Liver (tissue), 9 donors: ENCODE results near the gene SERPINA3. TPM values are rescaled to one million over a fixed set of nuclear protein-coding genes. Genes with fewer than 3 reads are reported as not detected.
A peak's percentile ranks its signal among the peaks of the same experiment; 100 is the strongest.

Source experiments
- DNase-seq: peaks from one replicate; pipeline ENCODE4 v3.0.0-alpha.2; 2017; ENCODE audit warnings: low spot score
- H3K27ac ChIP-seq, 2 donors: one replicate each; pipeline ENCODE4 v1.7.0; 2013; ENCODE audit warnings: inconsistent platforms in 2 of 2, low read length in 2 of 2, control low read depth in 1 of 2, low read depth in 1 of 2, mild to moderate bottlenecking in 1 of 2
- H3K27me3 ChIP-seq, 4 donors: one replicate each; pipeline versions ENCODE4 v1.6.1 to v1.7.0; 2013; ENCODE audit warnings: low read length in 3 of 4, inconsistent platforms in 1 of 4, mild to moderate bottlenecking in 1 of 4, moderate library complexity in 1 of 4; ENCODE audit not compliant: control insufficient read depth in 4 of 4, insufficient read depth in 4 of 4
- H3K36me3 ChIP-seq, 4 donors: one replicate each; pipeline versions ENCODE4 v1.6.1 to v1.7.0; 2013; ENCODE audit warnings: low read length in 3 of 4, mild to moderate bottlenecking in 3 of 4, low read depth in 1 of 4, moderate library complexity in 1 of 4; ENCODE audit not compliant: control insufficient read depth in 4 of 4, insufficient read depth in 3 of 4
- H3K4me1 ChIP-seq, 4 donors: one replicate each; pipeline versions ENCODE4 v1.6.1 to v1.7.0; 2013; ENCODE audit warnings: low read length in 3 of 4, mild to moderate bottlenecking in 3 of 4, moderate library complexity in 1 of 4; ENCODE audit not compliant: control insufficient read depth in 4 of 4, insufficient read depth in 4 of 4
- H3K4me3 ChIP-seq, 3 donors: one replicate each; pipeline versions ENCODE4 v1.6.1 to v1.7.0; 2013; ENCODE audit warnings: low read length in 3 of 3, control low read depth in 1 of 3, low read depth in 1 of 3, mild to moderate bottlenecking in 1 of 3
- H3K9ac ChIP-seq, 2 donors: one replicate each; pipeline ENCODE4 v1.7.0; 2013; ENCODE audit warnings: low read length in 2 of 2, mild to moderate bottlenecking in 2 of 2, moderate library complexity in 2 of 2, control low read depth in 1 of 2, low read depth in 1 of 2
- H3K9me3 ChIP-seq, 4 donors: one replicate each; pipeline versions ENCODE4 v1.6.1 to v1.7.0; 2013; ENCODE audit warnings: low read length in 3 of 4; ENCODE audit not compliant: control insufficient read depth in 4 of 4
- ATF3 ChIP-seq: IDR thresholded peaks from 2 replicates; pipeline ENCODE4 v1.6.1; 2016; ENCODE audit warnings: antibody characterized with exemption
- CTCF ChIP-seq: fragments of 150-350 bp; IDR thresholded peaks from 2 replicates; pipeline ENCODE4 v1.5.1; 2017; ENCODE audit warnings: improper control_type of control experiment, low read depth, low read length; ENCODE audit not compliant: missing input control
- EGR1 ChIP-seq, 2 donors: IDR thresholded peaks; 2 replicates each; pipeline ENCODE4 v1.6.1; 2016 to 2018; ENCODE audit warnings: antibody characterized with exemption in 2 of 2, low read depth in 2 of 2
- FOXA1 ChIP-seq: IDR thresholded peaks from 2 replicates; pipeline ENCODE4 v1.6.1; 2016; ENCODE audit warnings: antibody characterized with exemption
- FOXA2 ChIP-seq: IDR thresholded peaks from 2 replicates; pipeline ENCODE4 v1.6.1; 2016; ENCODE audit warnings: antibody characterized with exemption
- GABPA ChIP-seq, 2 donors: IDR thresholded peaks in 1 of 2; conservative IDR thresholded peaks in 1 of 2; 2 replicates each; pipeline ENCODE4 v1.6.1; 2016; ENCODE audit warnings: antibody characterized with exemption in 2 of 2, mild to moderate bottlenecking in 1 of 2, moderate library complexity in 1 of 2
- HNF4A ChIP-seq, 2 donors: conservative IDR thresholded peaks; 2 replicates each; pipeline ENCODE4 v1.6.1; 2016; ENCODE audit warnings: antibody characterized with exemption in 2 of 2, mild to moderate bottlenecking in 2 of 2
- HNF4G ChIP-seq: IDR thresholded peaks from 2 replicates; pipeline ENCODE4 v1.6.1; 2016; ENCODE audit warnings: antibody characterized with exemption
- JUND ChIP-seq, 2 donors: IDR thresholded peaks; 2 replicates each; pipeline ENCODE4 v1.6.1; 2016; ENCODE audit warnings: antibody characterized with exemption in 2 of 2
- NR2F2 ChIP-seq: IDR thresholded peaks from 2 replicates; pipeline ENCODE4 v1.6.1; 2016; ENCODE audit warnings: antibody characterized with exemption
- RAD21 ChIP-seq, 2 donors: IDR thresholded peaks; 2 replicates each; pipeline ENCODE4 v1.6.1; 2016; ENCODE audit warnings: antibody characterized with exemption in 2 of 2, mild to moderate bottlenecking in 2 of 2
- RXRA ChIP-seq, 2 donors: IDR thresholded peaks; 2 replicates each; pipeline ENCODE4 v1.6.1; 2017 to 2018; ENCODE audit warnings: antibody characterized with exemption in 2 of 2, mild to moderate bottlenecking in 1 of 2
- SP1 ChIP-seq: IDR thresholded peaks from 2 replicates; pipeline ENCODE4 v1.6.1; 2018; ENCODE audit warnings: antibody characterized with exemption, mild to moderate bottlenecking
- TAF1 ChIP-seq: conservative IDR thresholded peaks from 2 replicates; pipeline ENCODE4 v1.6.1; 2016; ENCODE audit warnings: antibody characterized with exemption, mild to moderate bottlenecking
- YY1 ChIP-seq: IDR thresholded peaks from 2 replicates; pipeline ENCODE4 v1.6.1; 2016; ENCODE audit warnings: antibody characterized with exemption, mild to moderate bottlenecking
- ZBTB33 ChIP-seq: IDR thresholded peaks from 2 replicates; pipeline ENCODE4 v1.6.1; 2016; ENCODE audit warnings: antibody characterized with exemption
- WGBS: extraction: QIAGEN DNeasy Blood & Tissue Kit; methylation state at CpG from one replicate; pipeline ENCODE4 v1.1.7; 2013; 5-methylcytosine and 5-hydroxymethylcytosine counted together
- polyA plus RNA-seq, 2 donors: library from polyadenylated mRNA; stranded (reverse) in 1 of 2; unstranded in 1 of 2; fragments of 200-250 nt in 1 of 2; fragments of >200 nt in 1 of 2; fragmentation: Nextera tagmentation in 1 of 2; extraction: Ambion mirVana in 1 of 2; gene quantifications; one replicate each; pipeline versions ENCODE4 v1.2.1 to v1.2.3, GENCODE V29; 2013 to 2015
- total RNA-seq, 2 donors: library from RNA; depleted of rRNA; stranded (reverse); fragments of >200 nt; gene quantifications; one replicate each; pipeline ENCODE4 v1.2.3, GENCODE V29; 2014
- TF ChIP-seq, protein P1 (sequence below): IDR thresholded peaks from 2 replicates; pipeline ENCODE4 v1.6.1; 2016; ENCODE audit warnings: antibody characterized with exemption, mild to moderate bottlenecking
- donor health status: healthy.
- donor health status: healthy.
- donor health status: healthy.
- donor health status: healthy.
- donor health status: healthy.

Gene SERPINA3
- total and polyA plus RNA-seq, 4 donors = 2,087 to 17,984 (median 13,009) TPM

- H3K4me3 ChIP-seq = no peak overlapping the region
- no peak overlapping the region for H3K27ac ChIP-seq
- DNase-seq = no peak
- H3K27me3 ChIP-seq = no peaks in the 10 kb centered on the region
- no peaks in the 10 kb centered on the region for H3K9me3 ChIP-seq
- TF ChIP-seq NR2F2 (no peak), GABPA (IDR thresholded peaks at IDR 0.05 in 1 of 2, conservative IDR thresholded peaks at IDR 0.05 in 1 of 2) (no peak), TAF1 (no peak), ATF3 (no peak), HNF4G (no peak), EGR1 (IDR thresholded peaks at IDR 0.05; ENCODE audit: low read depth in 2 of 2) (no peak), HNF4A (conservative IDR thresholded peaks at IDR 0.05) (no peak), RXRA (IDR thresholded peaks at IDR 0.05) (no peak), YY1 (no peak), ZBTB33 (no peak), RAD21 (IDR thresholded peaks at IDR 0.05) (no peak), FOXA2 (no peak), FOXA1 (no peak), SP1 (no peak)
- TF ChIP-seq, protein P1, sequence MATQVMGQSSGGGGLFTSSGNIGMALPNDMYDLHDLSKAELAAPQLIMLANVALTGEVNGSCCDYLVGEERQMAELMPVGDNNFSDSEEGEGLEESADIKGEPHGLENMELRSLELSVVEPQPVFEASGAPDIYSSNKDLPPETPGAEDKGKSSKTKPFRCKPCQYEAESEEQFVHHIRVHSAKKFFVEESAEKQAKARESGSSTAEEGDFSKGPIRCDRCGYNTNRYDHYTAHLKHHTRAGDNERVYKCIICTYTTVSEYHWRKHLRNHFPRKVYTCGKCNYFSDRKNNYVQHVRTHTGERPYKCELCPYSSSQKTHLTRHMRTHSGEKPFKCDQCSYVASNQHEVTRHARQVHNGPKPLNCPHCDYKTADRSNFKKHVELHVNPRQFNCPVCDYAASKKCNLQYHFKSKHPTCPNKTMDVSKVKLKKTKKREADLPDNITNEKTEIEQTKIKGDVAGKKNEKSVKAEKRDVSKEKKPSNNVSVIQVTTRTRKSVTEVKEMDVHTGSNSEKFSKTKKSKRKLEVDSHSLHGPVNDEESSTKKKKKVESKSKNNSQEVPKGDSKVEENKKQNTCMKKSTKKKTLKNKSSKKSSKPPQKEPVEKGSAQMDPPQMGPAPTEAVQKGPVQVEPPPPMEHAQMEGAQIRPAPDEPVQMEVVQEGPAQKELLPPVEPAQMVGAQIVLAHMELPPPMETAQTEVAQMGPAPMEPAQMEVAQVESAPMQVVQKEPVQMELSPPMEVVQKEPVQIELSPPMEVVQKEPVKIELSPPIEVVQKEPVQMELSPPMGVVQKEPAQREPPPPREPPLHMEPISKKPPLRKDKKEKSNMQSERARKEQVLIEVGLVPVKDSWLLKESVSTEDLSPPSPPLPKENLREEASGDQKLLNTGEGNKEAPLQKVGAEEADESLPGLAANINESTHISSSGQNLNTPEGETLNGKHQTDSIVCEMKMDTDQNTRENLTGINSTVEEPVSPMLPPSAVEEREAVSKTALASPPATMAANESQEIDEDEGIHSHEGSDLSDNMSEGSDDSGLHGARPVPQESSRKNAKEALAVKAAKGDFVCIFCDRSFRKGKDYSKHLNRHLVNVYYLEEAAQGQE = no peak
- WGBS = 92% methylated on average over 8 of the region's 8 CpGs
- peaks cover 6 to 35% (median 23%) of the 10 kb centered on the region in 4 donors for H3K36me3 ChIP-seq
- no peak overlapping the region for H3K9ac ChIP-seq
- peaks cover 10 to 78% (median 59%) of the 10 kb centered on the region in 4 donors for H3K4me1 ChIP-seq
Observed at GRCh38 chr14:94591871-94592270, 20.3 kb upstream of the SERPINA3 start.

DNA sequence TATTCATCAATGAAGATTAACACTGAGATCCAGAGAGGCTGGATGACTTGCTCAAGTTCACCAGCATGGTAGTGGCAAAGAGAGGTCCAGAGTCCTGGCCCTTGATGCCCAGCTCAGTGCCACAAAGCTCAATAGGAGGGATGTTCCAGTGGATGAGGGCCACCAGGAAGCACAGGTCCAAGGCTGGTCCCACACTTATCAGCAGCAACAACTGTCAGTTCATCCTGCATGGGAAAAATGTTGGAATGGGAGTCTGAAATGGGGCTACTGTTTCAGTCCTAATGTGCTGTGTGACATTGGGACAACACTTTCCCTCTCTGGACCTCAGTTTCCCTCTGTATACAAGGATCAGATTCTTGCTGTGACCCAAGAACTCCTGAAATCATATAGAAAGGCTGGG lies 19.7 kb upstream of the SERPINA3 start:
- Histone ChIP-seq H3K36me3 (peaks cover 6 to 30% (median 23%) of the 10 kb centered on the region in 4 donors), H3K4me1 (peaks cover 10 to 77% (median 56%) of the 10 kb centered on the region in 4 donors), H3K4me3 (no peak overlapping the region), H3K27ac (peak overlapping the region in 1 of 2 donors; percentile 67), H3K9me3 (no peaks in the 10 kb centered on the region), H3K9ac (no peak overlapping the region), H3K27me3 (no peaks in the 10 kb centered on the region)
- no peak for TF ChIP-seq RXRA (IDR thresholded peaks at IDR 0.05)
- no peak for TF ChIP-seq EGR1 (IDR thresholded peaks at IDR 0.05; ENCODE audit: low read depth in 2 of 2)
- no peak for TF ChIP-seq SP1
- TF ChIP-seq ZBTB33 = no peak
- TF ChIP-seq FOXA2 = no peak
- no peak for TF ChIP-seq TAF1
- TF ChIP-seq, protein P1 = no peak
- no peak for TF ChIP-seq NR2F2
- no peak for TF ChIP-seq YY1
- no peak for TF ChIP-seq RAD21 (IDR thresholded peaks at IDR 0.05)
- no peak for TF ChIP-seq GABPA (IDR thresholded peaks at IDR 0.05 in 1 of 2, conservative IDR thresholded peaks at IDR 0.05 in 1 of 2)
- no peak for TF ChIP-seq JUND (IDR thresholded peaks at IDR 0.05)
- TF ChIP-seq CTCF = no peak
- TF ChIP-seq HNF4A (conservative IDR thresholded peaks at IDR 0.05) = no peak
- DNase-seq = no peak
